Hematopoietic multipotent progenitor cell treated with erythropoietin and hydrocortisone succinate and interleukin-3 and kit ligand, for 17 days (in vitro differentiated cells): ENCODE data around the gene PFDN1.

Experiments
- DNase-seq: peaks from one replicate; pipeline ENCODE4 v3.0.0-alpha.2; 2015; ENCODE audit warnings: low spot score

PFDN1 gene

GRCh38 chr5:140258873-140259272 lies 44.0 kb downstream of the PFDN1 start:
- no peak for DNase-seq

- no peak for DNase-seq
Observed at GRCh38 chr5:140258016-140258415, 44.9 kb downstream of the PFDN1 start.

- no peak for DNase-seq
Observed at GRCh38 chr5:140256726-140257125, 46.2 kb downstream of the PFDN1 start.

- no peak for DNase-seq
Observed at GRCh38 chr5:140255460-140256157, 47.3 kb downstream of the PFDN1 start.

- DNase-seq, result no peak
Observed at GRCh38 chr5:140253985-140254384, 48.9 kb downstream of the PFDN1 start.

- no peak for DNase-seq
Observed at GRCh38 chr5:140252470-140253126, 50.3 kb downstream of the PFDN1 start.

- DNase-seq, result no peak
Observed at GRCh38 chr5:140251527-140251973, 51.4 kb downstream of the PFDN1 start.

- DNase-seq, result no peak
Observed at GRCh38 chr5:140250386-140250785, 52.5 kb downstream of the PFDN1 start.

- DNase-seq, result no peak
Observed at GRCh38 chr5:140249536-140249935, 53.4 kb downstream of the PFDN1 start.

- DNase-seq, result no peak
Observed at GRCh38 chr5:140248414-140248813, 54.5 kb downstream of the PFDN1 start.

GRCh38 chr5:140246378-140247122 lies 56.4 kb downstream of the PFDN1 start:
- no peak for DNase-seq

- DNase-seq, result no peak
Observed at GRCh38 chr5:140245926-140246325, 57.0 kb downstream of the PFDN1 start.

- no peak for DNase-seq
Observed at GRCh38 chr5:140245341-140245740, 57.6 kb downstream of the PFDN1 start.

GRCh38 chr5:140244525-140245025 lies 58.3 kb downstream of the PFDN1 start:
- DNase-seq, result peak; percentile 74

- no peak for DNase-seq
Observed at GRCh38 chr5:140243706-140244250, 59.1 kb downstream of the PFDN1 start.

GRCh38 chr5:140242890-140243585 lies 59.9 kb downstream of the PFDN1 start:
- no peak for DNase-seq

- no peak for DNase-seq
Observed at GRCh38 chr5:140242099-140242498, 60.8 kb downstream of the PFDN1 start.

GRCh38 chr5:140240987-140241706 lies 61.8 kb downstream of the PFDN1 start:
- no peak for DNase-seq

GRCh38 chr5:140239939-140240700 lies 62.8 kb downstream of the PFDN1 start:
- DNase-seq, result peak; percentile 24

- no peak for DNase-seq
Observed at GRCh38 chr5:140239461-140239860, 63.4 kb downstream of the PFDN1 start.
